ENCODE data around the gene SUB1.
"Not testable (repeated sequence)": the region's sequence is repeated elsewhere in the genome, so short reads cannot be mapped to it uniquely, and the experiment has no call there.

SUB1 gene

DNA sequence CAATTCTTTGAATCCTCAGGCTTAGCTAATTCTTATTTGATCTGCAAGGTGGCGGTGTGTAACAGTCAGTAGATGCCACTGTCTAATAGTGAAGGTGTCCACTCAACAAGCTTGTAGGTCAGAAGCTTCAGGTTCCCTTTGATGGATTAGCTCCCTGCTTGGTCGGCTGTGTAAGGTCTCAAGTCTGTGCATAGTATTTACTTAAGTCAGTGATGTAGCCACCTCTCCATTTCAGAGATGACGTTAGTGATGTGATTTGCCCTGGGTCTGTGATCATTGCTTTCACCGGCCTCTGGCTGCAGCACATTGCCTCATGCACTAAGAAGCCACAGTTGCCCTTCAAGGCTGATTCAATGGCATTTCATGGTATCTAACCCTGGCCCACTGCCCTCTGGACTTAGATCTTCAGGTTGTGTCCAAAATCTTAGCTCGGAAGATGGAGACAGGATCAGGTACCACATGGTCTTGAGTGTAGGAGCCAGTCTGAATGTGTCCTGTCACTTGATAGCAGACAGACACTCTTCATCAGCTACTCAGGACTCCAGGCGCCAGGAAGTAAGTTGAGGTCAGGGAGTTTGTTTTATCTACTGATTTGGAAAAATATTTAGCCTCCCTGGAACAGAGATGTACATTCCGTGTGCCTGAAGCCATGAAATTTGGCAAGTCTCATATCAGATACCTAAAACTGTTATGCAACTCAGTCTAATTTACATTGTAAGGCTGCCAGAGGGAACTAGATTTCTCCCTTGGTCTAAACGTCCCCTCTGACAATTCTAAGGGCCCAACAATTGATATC is 42.9 kb downstream of the SUB1 start:
- TF ChIP-seq, protein P1, sequence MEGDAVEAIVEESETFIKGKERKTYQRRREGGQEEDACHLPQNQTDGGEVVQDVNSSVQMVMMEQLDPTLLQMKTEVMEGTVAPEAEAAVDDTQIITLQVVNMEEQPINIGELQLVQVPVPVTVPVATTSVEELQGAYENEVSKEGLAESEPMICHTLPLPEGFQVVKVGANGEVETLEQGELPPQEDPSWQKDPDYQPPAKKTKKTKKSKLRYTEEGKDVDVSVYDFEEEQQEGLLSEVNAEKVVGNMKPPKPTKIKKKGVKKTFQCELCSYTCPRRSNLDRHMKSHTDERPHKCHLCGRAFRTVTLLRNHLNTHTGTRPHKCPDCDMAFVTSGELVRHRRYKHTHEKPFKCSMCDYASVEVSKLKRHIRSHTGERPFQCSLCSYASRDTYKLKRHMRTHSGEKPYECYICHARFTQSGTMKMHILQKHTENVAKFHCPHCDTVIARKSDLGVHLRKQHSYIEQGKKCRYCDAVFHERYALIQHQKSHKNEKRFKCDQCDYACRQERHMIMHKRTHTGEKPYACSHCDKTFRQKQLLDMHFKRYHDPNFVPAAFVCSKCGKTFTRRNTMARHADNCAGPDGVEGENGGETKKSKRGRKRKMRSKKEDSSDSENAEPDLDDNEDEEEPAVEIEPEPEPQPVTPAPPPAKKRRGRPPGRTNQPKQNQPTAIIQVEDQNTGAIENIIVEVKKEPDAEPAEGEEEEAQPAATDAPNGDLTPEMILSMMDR (IDR thresholded peaks at IDR 0.05; ENCODE audit: low read depth, low read length), result no peak
- no peak for TF ChIP-seq EZH2phosphoT487 (IDR thresholded peaks at IDR 0.05; ENCODE audit: low read depth)
- no peaks in the 10 kb centered on the region for H3K36me3 ChIP-seq (replicated peaks; ENCODE audit: low read depth, low read length)
- no peak overlapping the region for H3K27ac ChIP-seq (ENCODE audit: low read length)
- H2AFZ ChIP-seq (ENCODE audit: low read depth, low read length), result no peak overlapping the region
- H3K9me3 ChIP-seq (ENCODE audit: insufficient read depth, low read length), result no peaks in the 10 kb centered on the region
- H3K4me2 ChIP-seq (ENCODE audit: low read length), result no peak overlapping the region
- H3K9ac ChIP-seq (ENCODE audit: low read length), result no peak overlapping the region
- H3K79me2 ChIP-seq (ENCODE audit: low read length), result no peaks in the 10 kb centered on the region
- H3K27me3 ChIP-seq (ENCODE audit: low read depth, low read length), result no peaks in the 10 kb centered on the region
- H4K20me1 ChIP-seq (ENCODE audit: insufficient read depth, low read length), result no peaks in the 10 kb centered on the region
- peaks cover 4% of the 10 kb centered on the region; the same call in 1 of the 2 replicates for H3K4me1 ChIP-seq (ENCODE audit: low read length)
- no peak overlapping the region for H3K4me3 ChIP-seq (ENCODE audit: low read length)

DNA sequence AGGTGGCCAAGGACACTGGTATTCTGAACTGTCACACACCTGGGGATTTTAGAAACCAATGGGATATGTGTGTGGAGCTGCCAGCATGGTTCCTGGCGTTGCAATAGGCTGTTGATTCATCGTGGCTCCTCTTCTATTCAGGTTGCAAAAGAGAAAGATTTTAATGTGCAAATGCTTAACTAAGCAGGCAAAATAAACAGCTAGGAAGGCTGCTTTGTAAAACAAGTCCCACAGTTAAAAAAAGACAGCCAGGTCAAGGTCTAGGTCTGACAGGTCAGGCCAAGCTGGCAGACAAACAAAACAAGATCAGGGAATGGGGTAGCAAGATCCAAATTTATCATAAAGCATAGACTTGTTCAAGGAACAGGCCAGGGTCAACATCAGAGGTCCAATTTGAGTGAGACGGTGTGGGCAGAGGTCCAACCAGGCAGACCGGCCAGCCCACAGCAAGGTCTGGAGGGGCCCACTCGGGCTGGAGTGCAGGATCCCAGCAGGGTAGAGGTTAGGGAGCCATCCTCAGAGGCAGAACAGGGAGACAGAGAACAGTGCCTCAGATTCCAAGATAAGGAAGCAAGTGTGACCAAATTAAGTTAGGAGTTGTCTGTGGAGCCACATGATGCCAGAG is 45.6 kb downstream of the SUB1 start:
- H3K4me3 ChIP-seq (ENCODE audit: low read length), result no peak overlapping the region
- no peak for TF ChIP-seq EZH2phosphoT487 (IDR thresholded peaks at IDR 0.05; ENCODE audit: low read depth)
- TF ChIP-seq, protein P1 (IDR thresholded peaks at IDR 0.05; ENCODE audit: low read depth, low read length), result no peak

DNA sequence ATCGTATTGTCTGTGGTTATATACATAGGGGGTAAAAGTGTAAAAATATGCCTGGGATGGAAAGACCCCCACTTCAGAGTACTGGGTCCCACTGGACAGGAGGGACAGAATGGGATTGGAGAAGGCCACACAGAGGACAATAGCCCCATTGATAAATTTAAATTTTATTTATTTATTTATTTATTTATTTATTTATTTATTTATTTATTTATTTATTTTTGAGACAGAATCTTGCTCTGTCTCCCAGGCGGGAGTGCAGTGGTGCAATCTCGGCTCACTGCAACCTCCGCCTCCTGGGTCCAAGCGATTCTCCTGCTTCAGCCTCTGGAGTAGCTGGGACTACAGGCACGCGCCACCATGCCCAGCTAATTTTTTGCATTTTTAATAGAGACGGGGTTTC is 47.7 kb downstream of the SUB1 start:
- H3K4me3 ChIP-seq (ENCODE audit: low read length); H3K9ac ChIP-seq (ENCODE audit: low read length); H3K36me3 ChIP-seq (replicated peaks; ENCODE audit: low read depth, low read length); H3K4me1 ChIP-seq (ENCODE audit: low read length); H3K79me2 ChIP-seq (ENCODE audit: low read length); H4K20me1 ChIP-seq (ENCODE audit: insufficient read depth, low read length); H3K4me2 ChIP-seq (ENCODE audit: low read length); H3K27ac ChIP-seq (ENCODE audit: low read length); H3K9me3 ChIP-seq (ENCODE audit: insufficient read depth, low read length); H3K27me3 ChIP-seq (ENCODE audit: low read depth, low read length); H2AFZ ChIP-seq (ENCODE audit: low read depth, low read length): not testable (repeated sequence)

More for the DNA sequence above, 45.6 kb downstream of the SUB1 start:
- Histone ChIP-seq H3K27me3 (ENCODE audit: low read depth, low read length) (no peaks in the 10 kb centered on the region), H3K4me2 (ENCODE audit: low read length) (no peak overlapping the region), H3K27ac (ENCODE audit: low read length) (no peak overlapping the region), H3K79me2 (ENCODE audit: low read length) (no peaks in the 10 kb centered on the region), H3K9me3 (ENCODE audit: insufficient read depth, low read length) (no peaks in the 10 kb centered on the region), H2AFZ (ENCODE audit: low read depth, low read length) (no peak overlapping the region), H3K4me1 (ENCODE audit: low read length) (no peaks in the 10 kb centered on the region), H3K36me3 (replicated peaks; ENCODE audit: low read depth, low read length) (no peaks in the 10 kb centered on the region), H3K9ac (ENCODE audit: low read length) (no peak overlapping the region), H4K20me1 (ENCODE audit: insufficient read depth, low read length) (no peaks in the 10 kb centered on the region)

DNA sequence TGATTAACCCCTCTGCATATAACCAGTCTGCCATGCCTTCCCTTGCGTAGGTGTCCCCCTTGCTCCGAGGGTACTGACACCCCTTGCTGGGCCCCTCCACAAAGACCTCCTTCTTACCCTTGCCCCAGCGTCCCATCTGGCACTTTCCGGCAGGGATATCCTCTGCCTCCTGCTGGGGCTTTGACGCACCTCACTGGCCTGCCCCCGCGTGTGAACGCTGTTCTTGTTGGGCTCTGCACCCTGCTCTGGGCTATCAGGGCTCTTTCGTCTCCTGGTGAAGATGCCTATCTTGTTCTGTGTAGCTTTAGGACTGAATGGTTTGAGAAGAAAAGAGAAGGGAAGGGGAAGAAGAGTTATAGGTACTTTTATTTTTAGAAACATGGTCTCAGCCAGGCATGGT is 53.0 kb downstream of the SUB1 start:
- Histone ChIP-seq H3K79me2 (ENCODE audit: low read length) (no peaks in the 10 kb centered on the region), H3K4me2 (ENCODE audit: low read length) (no peak overlapping the region), H3K4me1 (ENCODE audit: low read length) (no peaks in the 10 kb centered on the region), H3K27me3 (ENCODE audit: low read depth, low read length) (no peaks in the 10 kb centered on the region), H3K4me3 (ENCODE audit: low read length) (no peak overlapping the region), H3K9ac (ENCODE audit: low read length) (no peak overlapping the region), H3K9me3 (ENCODE audit: insufficient read depth, low read length) (no peaks in the 10 kb centered on the region), H3K36me3 (replicated peaks; ENCODE audit: low read depth, low read length) (no peaks in the 10 kb centered on the region), H3K27ac (ENCODE audit: low read length) (no peak overlapping the region), H4K20me1 (ENCODE audit: insufficient read depth, low read length) (no peaks in the 10 kb centered on the region), H2AFZ (ENCODE audit: low read depth, low read length) (no peak overlapping the region)
- no peak for TF ChIP-seq EZH2phosphoT487 (IDR thresholded peaks at IDR 0.05; ENCODE audit: low read depth)
- TF ChIP-seq, protein P1 (IDR thresholded peaks at IDR 0.05; ENCODE audit: low read depth, low read length), result no peak
